Trophoblast cell (in vitro differentiated cells and primary cell): ENCODE data around the gene TSPAN3.

Source experiments
- DNase-seq, 2 donors: peaks; one replicate each; pipeline ENCODE4 v3.0.0-alpha.2; 2016
- H2AFZ ChIP-seq: 2 replicates; pipeline ENCODE4 v1.6.1; 2013; ENCODE audit warnings: low read length, moderate library complexity, mild to moderate bottlenecking; ENCODE audit not compliant: insufficient read depth, poor library complexity
- H2AK5ac ChIP-seq: 2 replicates; pipeline ENCODE4 v1.6.1; 2013; ENCODE audit warnings: mild to moderate bottlenecking, low read length
- H2BK120ac ChIP-seq: 2 replicates; pipeline ENCODE4 v1.6.1; 2013; ENCODE audit warnings: low read length, mild to moderate bottlenecking, moderate library complexity; ENCODE audit not compliant: insufficient read depth, poor library complexity
- H2BK12ac ChIP-seq: 2 replicates; pipeline ENCODE4 v1.6.1; 2013; ENCODE audit warnings: mild to moderate bottlenecking, low read length, moderate library complexity
- H2BK5ac ChIP-seq: 2 replicates; pipeline ENCODE4 v1.6.1; 2013; ENCODE audit warnings: low read length, low read depth, moderate library complexity, mild to moderate bottlenecking; ENCODE audit not compliant: poor library complexity
- H3K14ac ChIP-seq: 2 replicates; pipeline ENCODE4 v1.6.1; 2013; ENCODE audit warnings: mild to moderate bottlenecking, low read length
- H3K18ac ChIP-seq: 2 replicates; pipeline ENCODE4 v1.6.1; 2013; ENCODE audit warnings: mild to moderate bottlenecking, low read length
- H3K23ac ChIP-seq: 2 replicates; pipeline ENCODE4 v1.6.1; 2013; ENCODE audit warnings: low read length
- H3K27ac ChIP-seq: 2 replicates; pipeline ENCODE4 v1.5.1; 2013; ENCODE audit warnings: low read depth, mild to moderate bottlenecking, inconsistent platforms, low read length, moderate library complexity
- H3K27me3 ChIP-seq: 2 replicates; pipeline ENCODE4 v1.6.1; 2013; ENCODE audit warnings: inconsistent platforms, mild to moderate bottlenecking, low read length, moderate library complexity; ENCODE audit not compliant: insufficient read depth
- H3K36me3 ChIP-seq, 2 experiments: 1 replicate in 1 of 2; 2 replicates in 1 of 2; pipeline ENCODE4 v1.6.1; 2013; ENCODE audit warnings: low read length in 2 of 2, mild to moderate bottlenecking in 2 of 2, moderate library complexity in 1 of 2; ENCODE audit not compliant: insufficient read depth in 2 of 2, control insufficient read depth in 1 of 2
- H3K4ac ChIP-seq: 2 replicates; pipeline ENCODE4 v1.6.1; 2013; ENCODE audit warnings: low read depth, mild to moderate bottlenecking, low read length, moderate library complexity
- H3K4me1 ChIP-seq, 2 experiments: 1 replicate in 1 of 2; 2 replicates in 1 of 2; pipeline ENCODE4 v1.6.1; 2013; ENCODE audit warnings: low read length in 2 of 2, mild to moderate bottlenecking in 2 of 2, moderate library complexity in 1 of 2; ENCODE audit not compliant: insufficient read depth in 2 of 2, control insufficient read depth in 1 of 2
- H3K4me2 ChIP-seq: 2 replicates; pipeline ENCODE4 v1.6.1; 2013; ENCODE audit warnings: inconsistent platforms, mild to moderate bottlenecking, low read length, moderate library complexity
- H3K4me3 ChIP-seq: 2 replicates; pipeline ENCODE4 v1.5.1; 2013; ENCODE audit warnings: mild to moderate bottlenecking, low read depth, low read length, inconsistent platforms
- H3K79me1 ChIP-seq: one replicate; pipeline ENCODE4 v1.6.1; 2013; ENCODE audit warnings: low read length
- H3K79me2 ChIP-seq: 2 replicates; pipeline ENCODE4 v1.6.1; 2013; ENCODE audit warnings: low read length, mild to moderate bottlenecking; ENCODE audit not compliant: control insufficient read depth, insufficient read depth, poor library complexity
- H3K9ac ChIP-seq: 2 replicates; pipeline ENCODE4 v1.6.1; 2013; ENCODE audit warnings: mild to moderate bottlenecking, low read length
- H3K9me3 ChIP-seq: 2 replicates; pipeline ENCODE4 v1.6.1; 2013; ENCODE audit warnings: low read depth, mild to moderate bottlenecking, control low read depth, inconsistent platforms, low read length; ENCODE audit not compliant: insufficient read depth
- H4K12ac ChIP-seq: 2 replicates; pipeline ENCODE4 v1.6.1; 2013; ENCODE audit warnings: low read depth, mild to moderate bottlenecking, low read length, moderate library complexity
- H4K8ac ChIP-seq: 2 replicates; pipeline ENCODE4 v1.6.1; 2013; ENCODE audit warnings: low read depth, mild to moderate bottlenecking, low read length, moderate library complexity
- H4K91ac ChIP-seq: one replicate; pipeline ENCODE4 v1.6.1; 2013; ENCODE audit warnings: low read depth, mild to moderate bottlenecking, low read length, moderate library complexity
- WGBS: extraction: QIAGEN DNeasy Blood & Tissue Kit; methylation state at CpG from one replicate; pipeline ENCODE4 v1.1.7; 2013; ENCODE audit warnings: missing lambda C conversion rate; ENCODE audit not compliant: insufficient read length, insufficient coverage; ENCODE audit errors: extremely low coverage; 5-methylcytosine and 5-hydroxymethylcytosine counted together

The TSPAN3 gene

GRCh38 chr15:77057072-77057471 is 13.8 kb downstream of the TSPAN3 start:
- no peak overlapping the region for H3K18ac ChIP-seq
- WGBS, result no CpG with 5 or more reads among the region's 1 CpG
- H3K27ac ChIP-seq, result no peak overlapping the region
- no peak overlapping the region for H2BK5ac ChIP-seq
- H4K12ac ChIP-seq, result no peak overlapping the region
- H2BK12ac ChIP-seq, result no peak overlapping the region
- no peak overlapping the region for H2BK120ac ChIP-seq
- H3K23ac ChIP-seq, result no peak overlapping the region
- no peaks in the 10 kb centered on the region for H3K79me2 ChIP-seq
- no peaks in the 10 kb centered on the region for H3K79me1 ChIP-seq
- H3K4me1 ChIP-seq, result peaks cover 0 to 2% of the 10 kb centered on the region in 2 experiments
- no peak overlapping the region for H4K91ac ChIP-seq
- H3K4ac ChIP-seq, result no peak overlapping the region
- peaks cover 0 to 2% of the 10 kb centered on the region in 2 experiments for H3K36me3 ChIP-seq
- H3K9me3 ChIP-seq, result no peaks in the 10 kb centered on the region
- H3K4me2 ChIP-seq, result no peak overlapping the region
- H2AK5ac ChIP-seq, result no peak overlapping the region
- DNase-seq, result no peak
- H2AFZ ChIP-seq, result no peak overlapping the region
- no peak overlapping the region for H3K14ac ChIP-seq
- no peaks in the 10 kb centered on the region for H3K27me3 ChIP-seq
- H3K9ac ChIP-seq, result no peak overlapping the region
- no peak overlapping the region for H4K8ac ChIP-seq
- no peak overlapping the region for H3K4me3 ChIP-seq

GRCh38 chr15:77053709-77054108 is 17.2 kb downstream of the TSPAN3 start:
- H3K4me2 ChIP-seq, result no peak overlapping the region
- H3K23ac ChIP-seq, result no peak overlapping the region
- H3K14ac ChIP-seq, result no peak overlapping the region
- H3K4ac ChIP-seq, result no peak overlapping the region
- H3K27ac ChIP-seq, result no peak overlapping the region
- H4K12ac ChIP-seq, result no peak overlapping the region
- no peaks in the 10 kb centered on the region for H3K9me3 ChIP-seq
- no peak overlapping the region for H2BK5ac ChIP-seq
- no peak overlapping the region for H4K91ac ChIP-seq
- no peak overlapping the region for H2BK12ac ChIP-seq
- peaks cover 0 to 2% of the 10 kb centered on the region in 2 experiments for H3K4me1 ChIP-seq
- H3K79me1 ChIP-seq, result no peaks in the 10 kb centered on the region
- no peak overlapping the region for H4K8ac ChIP-seq
- no peak overlapping the region for H2AFZ ChIP-seq
- no peak for DNase-seq
- H3K36me3 ChIP-seq, result peaks cover 3 to 4% of the 10 kb centered on the region in 2 experiments
- no peaks in the 10 kb centered on the region for H3K79me2 ChIP-seq
- H3K9ac ChIP-seq, result no peak overlapping the region
- no CpG with 5 or more reads among the region's 2 CpGs for WGBS
- H2AK5ac ChIP-seq, result no peak overlapping the region
- no peak overlapping the region for H2BK120ac ChIP-seq
- H3K4me3 ChIP-seq, result no peak overlapping the region
- no peaks in the 10 kb centered on the region for H3K27me3 ChIP-seq
- H3K18ac ChIP-seq, result no peak overlapping the region

- Histone ChIP-seq H3K4ac (no peak overlapping the region), H4K91ac (no peak overlapping the region), H3K36me3 (peaks cover 3 to 4% of the 10 kb centered on the region in 2 experiments), H3K18ac (no peak overlapping the region), H2BK12ac (no peak overlapping the region), H2BK5ac (no peak overlapping the region), H3K23ac (no peak overlapping the region), H3K27me3 (no peaks in the 10 kb centered on the region), H3K9me3 (no peaks in the 10 kb centered on the region), H2AK5ac (no peak overlapping the region), H3K4me2 (no peak overlapping the region), H2AFZ (no peak overlapping the region), H4K12ac (no peak overlapping the region), H3K14ac (no peak overlapping the region), H2BK120ac (no peak overlapping the region), H4K8ac (no peak overlapping the region), H3K4me1 (peaks cover 0 to 2% of the 10 kb centered on the region in 2 experiments), H3K27ac (no peak overlapping the region), H3K79me1 (no peaks in the 10 kb centered on the region), H3K79me2 (no peaks in the 10 kb centered on the region), H3K4me3 (no peak overlapping the region), H3K9ac (no peak overlapping the region)
- DNase-seq, result no peak
- WGBS, result no CpG with 5 or more reads among the region's 2 CpGs
These were observed 18.4 kb downstream of the TSPAN3 start for GRCh38 chr15:77052556-77052955.

GRCh38 chr15:77048135-77048876 is 22.6 kb downstream of the TSPAN3 start:
- H3K23ac ChIP-seq, result no peak overlapping the region
- no peak overlapping the region for H3K18ac ChIP-seq
- H3K4me3 ChIP-seq, result no peak overlapping the region
- H2BK5ac ChIP-seq, result no peak overlapping the region
- no peak overlapping the region for H3K27ac ChIP-seq
- no peak overlapping the region for H2BK120ac ChIP-seq
- no peak overlapping the region for H2AK5ac ChIP-seq
- no peaks in the 10 kb centered on the region for H3K79me1 ChIP-seq
- no peak overlapping the region for H3K4ac ChIP-seq
- H2AFZ ChIP-seq, result no peak overlapping the region
- no peak overlapping the region for H4K8ac ChIP-seq
- H3K79me2 ChIP-seq, result no peaks in the 10 kb centered on the region
- no peak overlapping the region for H4K91ac ChIP-seq
- H4K12ac ChIP-seq, result no peak overlapping the region
- no peak overlapping the region for H3K4me2 ChIP-seq
- peaks cover 5 to 20% of the 10 kb centered on the region in 2 experiments for H3K36me3 ChIP-seq
- H3K27me3 ChIP-seq, result no peaks in the 10 kb centered on the region
- no peak overlapping the region for H3K9ac ChIP-seq
- no peak overlapping the region for H2BK12ac ChIP-seq
- H3K9me3 ChIP-seq, result peaks cover under 1% of the 10 kb centered on the region
- no peak for DNase-seq
- H3K14ac ChIP-seq, result no peak overlapping the region
- no CpG with 5 or more reads among the region's 1 CpG for WGBS
- no peaks in the 10 kb centered on the region for H3K4me1 ChIP-seq
